LoVo (cell line): Measurements from ENCODE around the gene PRSS57.
A peak's percentile ranks its signal among the peaks of the same experiment; 100 is the strongest.

Source experiments
- DNase-seq: peaks from one replicate; pipeline ENCODE4 v3.0.0-alpha.2; 2016; ENCODE audit warnings: low spot score

The PRSS57 gene

GRCh38 chr19:652467-653389 is 42.5 kb downstream of the PRSS57 start:
- no peak for DNase-seq

DNA sequence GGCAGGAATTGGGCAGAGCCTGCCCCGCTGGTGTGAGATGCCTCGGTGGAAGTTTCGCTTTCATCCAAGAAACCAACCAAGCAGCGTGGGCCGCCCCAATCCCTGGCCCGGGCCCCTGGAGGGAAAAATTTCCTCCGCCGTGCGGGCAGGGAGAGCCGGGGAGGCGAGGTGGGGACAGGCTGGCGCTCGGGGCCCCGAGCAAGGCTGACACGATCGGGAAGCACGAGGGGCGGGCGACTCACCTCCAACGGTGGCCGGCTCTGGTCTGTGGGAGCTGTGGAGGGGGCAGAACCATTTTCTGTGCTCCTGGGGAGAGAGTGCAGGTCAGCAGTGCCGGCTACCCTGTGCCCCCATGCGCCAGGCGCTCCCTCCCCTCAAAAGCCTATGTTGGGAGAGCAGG is 43.3 kb downstream of the PRSS57 start:
- no peak for DNase-seq

GRCh38 chr19:651114-651818 is 44.0 kb downstream of the PRSS57 start:
- no peak for DNase-seq

- DNase-seq: no peak
Observed at GRCh38 chr19:650121-650520, 45.1 kb downstream of the PRSS57 start.

DNA sequence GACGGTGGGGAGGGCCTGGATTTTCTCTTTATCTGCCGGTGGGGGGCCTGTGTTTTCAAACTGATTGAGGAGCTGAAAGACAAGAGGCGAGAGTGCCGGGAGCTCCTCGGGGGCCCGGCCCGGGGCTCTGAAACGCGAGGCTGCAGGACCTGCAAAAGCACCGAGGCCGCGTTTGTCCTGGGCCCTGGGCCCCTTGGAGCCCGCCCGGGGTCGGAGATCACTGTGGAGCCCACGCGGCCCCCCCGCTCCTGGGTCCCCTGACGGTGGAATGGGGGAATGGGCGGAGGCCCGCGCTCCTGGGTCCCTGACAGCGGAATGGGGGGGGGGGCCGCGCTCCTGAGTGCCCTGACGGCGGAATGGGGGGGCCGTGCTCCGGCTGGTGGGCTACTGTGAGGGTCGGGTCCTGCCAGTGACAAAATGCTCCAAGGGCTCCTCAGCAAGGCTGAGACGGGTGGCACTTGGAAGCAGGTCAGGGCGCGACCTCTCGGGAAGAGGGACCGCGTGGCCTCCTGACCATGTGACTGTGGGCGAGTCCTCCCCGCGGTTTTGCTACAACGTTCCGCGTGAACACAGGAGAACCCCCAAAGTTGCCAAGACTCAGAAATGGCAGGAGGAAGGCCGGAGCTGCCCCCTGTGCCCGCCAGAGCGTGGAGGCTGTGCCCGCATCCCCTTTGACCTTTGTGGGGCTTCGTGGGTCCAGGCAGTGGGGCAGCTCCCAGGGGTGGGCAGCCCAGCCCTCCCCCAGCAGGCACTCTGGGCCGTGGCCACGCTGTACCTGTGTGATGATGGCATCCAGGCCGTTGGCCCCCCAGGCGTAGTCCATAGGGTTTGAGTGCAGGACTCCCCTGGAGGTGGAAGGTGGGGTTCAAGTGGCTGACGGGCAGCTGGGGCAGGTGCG is 46.1 kb downstream of the PRSS57 start:
- no peak for DNase-seq

DNA sequence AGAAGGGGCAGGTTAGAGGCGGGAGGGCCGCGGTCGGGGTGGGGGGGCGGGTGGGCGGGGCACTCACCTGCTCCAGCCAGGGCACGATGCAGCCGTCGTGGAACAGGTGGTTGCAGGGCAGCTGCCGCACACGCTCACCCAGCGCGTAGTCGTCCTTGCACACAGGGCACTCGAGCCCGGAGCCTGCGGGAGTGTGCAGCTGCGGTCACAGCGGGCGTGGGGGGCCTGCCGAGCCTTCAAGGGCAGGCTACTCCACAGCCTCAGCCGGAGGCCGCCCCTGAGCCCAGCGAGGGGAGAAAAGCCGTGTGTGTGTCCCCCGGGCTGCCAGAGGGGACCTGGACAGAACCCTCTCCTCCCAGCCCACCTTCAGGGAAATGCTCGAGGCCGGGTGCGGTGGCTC is 46.9 kb downstream of the PRSS57 start:
- no peak for DNase-seq

DNA sequence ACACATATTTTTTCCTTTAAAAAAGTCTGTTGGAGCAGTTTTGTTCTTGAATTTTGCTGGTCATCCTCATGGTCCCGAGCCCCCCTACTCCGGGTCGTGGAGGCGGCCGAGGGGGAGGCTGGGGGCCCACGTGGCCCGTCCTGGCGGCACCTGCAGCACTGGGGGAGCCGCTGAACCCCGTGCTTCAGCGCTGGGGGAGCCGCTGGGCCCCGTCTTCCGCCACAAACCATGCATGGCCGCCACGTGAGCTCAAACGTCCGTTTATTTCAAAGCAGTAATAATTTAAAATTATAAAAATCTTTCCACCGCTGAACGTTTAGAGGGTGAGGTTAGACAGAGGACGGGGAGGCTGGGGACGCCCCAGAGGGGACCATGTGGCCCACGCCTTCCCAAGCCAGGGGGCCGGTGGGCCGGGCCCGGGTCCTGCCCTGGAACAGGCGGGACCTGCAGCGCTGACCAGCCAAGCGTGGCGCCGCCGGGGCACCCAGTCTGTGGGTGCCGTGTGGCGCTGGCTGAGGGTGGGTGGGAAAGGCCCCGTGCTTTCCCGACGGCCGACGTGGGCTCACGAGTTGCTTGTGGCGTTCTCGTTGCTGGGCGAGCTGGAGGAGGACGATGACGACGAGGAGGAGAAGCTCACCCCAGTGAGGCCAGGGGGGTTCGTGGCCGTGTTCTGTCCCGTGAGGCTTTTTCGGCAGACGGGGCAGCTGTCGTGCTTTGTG is 47.5 kb downstream of the PRSS57 start:
- no peak for DNase-seq

- no peak for DNase-seq
Observed at GRCh38 chr19:646779-647565, 48.3 kb downstream of the PRSS57 start.

DNA sequence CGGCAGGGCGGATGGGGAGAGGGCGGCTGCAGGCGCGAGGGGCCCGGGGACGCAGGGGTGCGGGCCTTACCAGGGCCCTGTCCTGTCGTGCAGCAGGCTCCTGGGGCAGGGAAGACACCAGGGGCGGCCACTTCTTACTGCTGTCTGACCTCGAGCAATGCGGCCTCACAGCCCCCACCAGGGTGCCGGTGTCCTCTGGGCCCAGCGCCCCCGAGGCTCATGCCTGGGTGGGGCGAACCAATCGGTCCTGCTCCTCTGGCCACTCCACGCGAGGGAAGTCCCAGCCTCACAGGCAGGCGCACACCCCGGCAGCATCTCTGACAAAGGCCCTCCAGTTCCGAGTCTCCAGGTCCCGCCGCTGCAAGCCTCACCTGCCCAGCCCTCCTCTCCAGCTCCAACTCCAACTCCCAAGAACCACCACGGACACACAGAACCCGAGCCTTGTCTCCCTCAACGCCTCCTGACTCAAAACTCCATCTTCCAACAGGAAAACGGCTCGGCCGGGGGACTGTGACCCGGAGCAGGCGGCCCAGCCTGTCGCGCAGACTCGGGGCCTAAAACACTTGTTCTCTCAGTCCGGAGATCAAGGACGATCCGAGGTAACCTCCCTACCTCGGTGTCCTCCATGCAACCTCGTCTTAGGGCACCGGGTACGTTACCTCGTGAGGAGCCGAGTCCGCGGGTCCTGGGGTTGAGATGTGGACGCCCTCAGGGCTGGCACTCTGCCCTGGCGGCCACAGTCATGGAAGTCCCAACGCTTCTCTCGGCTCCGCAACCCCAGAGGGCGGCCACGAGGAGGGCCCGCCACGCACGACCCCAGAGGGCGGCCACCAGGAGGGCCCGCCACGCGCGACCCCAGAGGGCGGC is 49.1 kb downstream of the PRSS57 start:
- DNase-seq: no peak

DNA sequence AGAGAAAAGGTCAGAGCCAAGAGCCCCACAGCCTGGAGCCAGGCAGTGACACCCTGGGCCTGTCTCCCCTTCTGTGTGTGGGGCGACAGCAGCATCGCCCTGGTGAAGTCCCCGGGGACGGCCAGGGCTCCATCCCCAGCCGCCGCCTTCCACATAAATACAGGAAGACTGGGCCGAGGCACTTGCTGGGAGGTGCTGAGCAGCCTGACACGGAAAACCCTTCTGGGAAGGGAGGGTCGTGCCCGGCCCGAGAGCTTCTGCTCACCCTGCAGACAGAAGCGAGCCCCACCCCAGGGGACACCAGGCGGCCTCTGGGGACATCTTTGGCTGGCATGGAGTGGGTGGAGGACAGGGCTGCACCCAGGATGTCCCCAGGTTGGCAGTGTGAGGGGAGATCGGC is 50.5 kb downstream of the PRSS57 start:
- no peak for DNase-seq

GRCh38 chr19:644363-644762 is 50.9 kb downstream of the PRSS57 start:
- no peak for DNase-seq

- no peak for DNase-seq
Observed at GRCh38 chr19:643736-644135, 51.5 kb downstream of the PRSS57 start.

GRCh38 chr19:642767-643727 is 52.2 kb downstream of the PRSS57 start:
- DNase-seq: no peak

DNA sequence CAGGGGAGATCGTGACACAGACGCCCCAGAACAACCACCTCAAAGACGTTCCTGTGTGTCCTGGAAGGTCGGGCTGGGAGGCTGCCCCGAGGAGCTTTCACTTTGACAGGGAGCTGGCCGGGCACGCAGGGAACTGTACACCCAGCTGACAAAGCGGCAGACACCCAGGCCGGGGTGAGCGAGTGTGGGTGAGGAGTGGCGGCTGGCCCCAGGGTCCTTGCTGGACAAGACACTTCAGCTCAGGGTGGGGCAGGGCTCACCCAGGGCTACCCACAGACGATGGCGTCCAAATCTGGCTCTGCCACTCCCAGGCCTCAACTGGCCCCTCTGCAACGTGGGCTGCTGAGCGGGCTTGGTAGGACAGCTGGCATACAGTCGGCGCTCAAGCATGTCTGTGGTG is 53.5 kb downstream of the PRSS57 start:
- no peak for DNase-seq

GRCh38 chr19:640606-641189 is 54.6 kb downstream of the PRSS57 start:
- DNase-seq: no peak

DNA sequence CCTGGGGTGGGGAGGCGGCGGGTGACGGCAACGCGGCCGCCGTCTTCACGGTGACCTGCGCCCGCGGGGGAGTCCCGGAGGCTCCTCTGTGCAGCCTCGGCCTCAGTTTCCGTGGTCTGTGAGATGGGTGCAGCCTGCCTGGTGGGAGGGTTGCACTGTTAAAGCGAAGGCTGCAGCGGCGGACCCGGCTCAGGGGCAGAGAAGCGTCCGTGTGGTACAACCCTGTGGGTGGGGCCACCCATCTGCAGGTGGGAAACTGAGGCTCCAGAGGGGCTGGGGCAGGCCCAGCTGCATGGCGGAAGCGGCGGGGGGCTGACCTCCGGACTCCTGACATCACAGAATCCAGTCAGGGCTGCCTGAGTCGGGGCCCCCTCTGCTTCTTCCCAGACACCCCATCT is 55.1 kb downstream of the PRSS57 start:
- no peak for DNase-seq

GRCh38 chr19:639253-640160 is 55.7 kb downstream of the PRSS57 start, which contains the start of gene FGF22:
Gene FGF22 (plus strand): TSS chr19:639879. CDS start chr19:639926, 47 bp downstream.
- peak; percentile 89 for DNase-seq
